Activated CD8-positive, alpha-beta memory T cell treated with anti-CD3 and anti-CD28 coated beads, Interleukin-2, amount 10 ng/mL, durations not matched to agents 7 days and 5 days (primary cell): ENCODE measurements around the gene WDR88. TPM values are rescaled to one million over a fixed set of nuclear protein-coding genes. Genes with fewer than 3 reads are reported as not detected.
"Not testable (repeated sequence)": the region's sequence is repeated elsewhere in the genome, so short reads cannot be mapped to it uniquely, and the experiment has no call there.

Source experiments
- ATAC-seq: fragments of 150-1000 bp; cut with Tn5 transposase; one replicate; pipeline ENCODE4 v1.10.0; 2021; ENCODE audit warnings: moderate library complexity
- CTCF ChIA-PET: fragments of 350-600 bp; sonication (Branson Sonifier 250); formaldehyde crosslinking; loops from one replicate; lab custom pipeline; 2021; ENCODE audit warnings: antibody characterized with exemption; lab: Charles Lee
- DNase-seq: peaks from one replicate; pipeline ENCODE4 v3.0.0-alpha.2; 2020
- H3K27ac Mint-ChIP-seq: one replicate; pipeline ENCODE4 v1.8.0; 2021; ENCODE audit warnings: mild to moderate bottlenecking, mixed read lengths
- H3K27me3 Mint-ChIP-seq: one replicate; pipeline ENCODE4 v1.8.0; 2021; ENCODE audit warnings: mixed read lengths
- H3K36me3 Mint-ChIP-seq: one replicate; pipeline ENCODE4 v1.8.0; 2021; ENCODE audit warnings: mild to moderate bottlenecking, mixed read lengths
- H3K4me1 Mint-ChIP-seq: one replicate; pipeline ENCODE4 v1.8.0; 2021; ENCODE audit warnings: mixed read lengths
- H3K4me3 Mint-ChIP-seq: one replicate; pipeline ENCODE4 v1.8.0; 2021; ENCODE audit warnings: mild to moderate bottlenecking, moderate library complexity, mixed read lengths
- H3K9me3 Mint-ChIP-seq: one replicate; pipeline ENCODE4 v1.8.0; 2022; ENCODE audit warnings: low read depth, mixed read lengths
- total RNA-seq, 2 experiments: library from RNA; stranded (reverse); gene quantifications; one replicate each; pipeline ENCODE4 v1.2.3, GENCODE V29; 2021

Gene WDR88
- total RNA-seq, 2 experiments from 2014 or later, result not detected

GRCh38 chr19:33177417-33177979, 45.6 kb downstream of the WDR88 start:
- DNase-seq (peak; percentile 81), ATAC-seq (no peak)
- no peaks in the 10 kb centered on the region for H3K9me3 Mint-ChIP-seq
- H3K4me1 Mint-ChIP-seq, result peaks cover 25% of the 10 kb centered on the region
- H3K27ac Mint-ChIP-seq, result peak overlapping the region; percentile 93
- peaks cover 4% of the 10 kb centered on the region for H3K36me3 Mint-ChIP-seq
- CTCF ChIA-PET, result interaction anchor here (0.8 to 5.3 kb wide), 17 partner anchors 8 to 597 kb away, joined by 3 to 112 read pairs (median 8); no protein-coding TSS in a partner anchor
- peaks cover 5% of the 10 kb centered on the region for H3K27me3 Mint-ChIP-seq
- H3K4me3 Mint-ChIP-seq, result peak overlapping the region; percentile 99

- CTCF ChIA-PET, result interaction anchor here (0.9 to 4.3 kb wide), 4 partner anchors 10 to 42 kb away, joined by 3 to 48 read pairs (median 6); no protein-coding TSS in a partner anchor
- H3K9me3 Mint-ChIP-seq, result no peaks in the 10 kb centered on the region
- no peak overlapping the region for H3K4me3 Mint-ChIP-seq
- peaks cover 3% of the 10 kb centered on the region for H3K4me1 Mint-ChIP-seq
- no peak overlapping the region for H3K27ac Mint-ChIP-seq
- ATAC-seq (no peak), DNase-seq (no peak)
- H3K27me3 Mint-ChIP-seq, result peaks cover 12% of the 10 kb centered on the region
- no peaks in the 10 kb centered on the region for H3K36me3 Mint-ChIP-seq
Measured at GRCh38 chr19:33186431-33187182, 54.7 kb downstream of the WDR88 start.

- Mint-ChIP-seq H3K27me3 (peaks cover 17% of the 10 kb centered on the region), H3K9me3 (no peaks in the 10 kb centered on the region), H3K36me3 (no peaks in the 10 kb centered on the region), H3K4me3 (no peak overlapping the region), H3K4me1 (peaks cover 3% of the 10 kb centered on the region), H3K27ac (no peak overlapping the region)
- ATAC-seq (no peak), DNase-seq (no peak)
- CTCF ChIA-PET, result interaction anchor here (0.9 kb wide), 1 partner anchor 16 kb away, joined by 3 read pairs; no protein-coding TSS in a partner anchor
Measured at GRCh38 chr19:33187183-33187540, 55.2 kb downstream of the WDR88 start.

GRCh38 chr19:33189453-33189852, 57.5 kb downstream of the WDR88 start:
- Mint-ChIP-seq H3K4me1 (peaks cover 3% of the 10 kb centered on the region), H3K27me3 (peaks cover 34% of the 10 kb centered on the region), H3K4me3 (no peak overlapping the region), H3K9me3 (no peaks in the 10 kb centered on the region), H3K27ac (no peak overlapping the region), H3K36me3 (no peaks in the 10 kb centered on the region)
- CTCF ChIA-PET, result no interaction called here
- ATAC-seq (no peak), DNase-seq (no peak)

- H3K27ac Mint-ChIP-seq, ATAC-seq, H3K4me1 Mint-ChIP-seq, H3K9me3 Mint-ChIP-seq, DNase-seq, CTCF ChIA-PET, H3K36me3 Mint-ChIP-seq, H3K4me3 Mint-ChIP-seq: not testable (repeated sequence)
- peaks cover 45% of the 10 kb centered on the region for H3K27me3 Mint-ChIP-seq
Measured at GRCh38 chr19:33191092-33191491, 59.2 kb downstream of the WDR88 start.

GRCh38 chr19:33191501-33191900, 59.6 kb downstream of the WDR88 start:
- Mint-ChIP-seq H3K27me3 (peaks cover 47% of the 10 kb centered on the region), H3K4me3 (no peak overlapping the region), H3K4me1 (peaks cover under 1% of the 10 kb centered on the region), H3K36me3 (no peaks in the 10 kb centered on the region), H3K9me3 (no peaks in the 10 kb centered on the region), H3K27ac (no peak overlapping the region)
- no peak for ATAC-seq
- CTCF ChIA-PET, result no interaction called here
- no peak for DNase-seq

- DNase-seq, result no peak
- no peaks in the 10 kb centered on the region for H3K4me1 Mint-ChIP-seq
- no peaks in the 10 kb centered on the region for H3K36me3 Mint-ChIP-seq
- ATAC-seq, result no peak
- H3K27ac Mint-ChIP-seq, result no peak overlapping the region
- no peaks in the 10 kb centered on the region for H3K9me3 Mint-ChIP-seq
- no peak overlapping the region for H3K4me3 Mint-ChIP-seq
- H3K27me3 Mint-ChIP-seq, result peaks cover 47% of the 10 kb centered on the region
- CTCF ChIA-PET, result interaction anchor here (0.6 to 1.0 kb wide), 2 partner anchors 8 to 1034 kb away, joined by 3 read pairs; no protein-coding TSS in a partner anchor
Measured at GRCh38 chr19:33192010-33192409, 60.1 kb downstream of the WDR88 start.

GRCh38 chr19:33193269-33193864, 61.5 kb downstream of the WDR88 start:
- H3K4me3 Mint-ChIP-seq, result no peak overlapping the region
- CTCF ChIA-PET, result no interaction called here

GRCh38 chr19:33193865-33194362, 62.0 kb downstream of the WDR88 start, which contains the start of gene LRP3:
Gene LRP3, plus strand, starts transcription at chr19:33194330. Its CDS starts 456 bp downstream, at chr19:33194786.
- Mint-ChIP-seq H3K4me3 (no peak within 1 kb of the TSS), H3K9me3 (no peaks in the 10 kb centered on the region), H3K27ac (no peak within 1 kb of the TSS), H3K27me3 (peaks cover 47% of the 10 kb centered on the region), H3K4me1 (peaks cover 2% of the 10 kb centered on the region), H3K36me3 (no peaks in the 10 kb centered on the region)
- CTCF ChIA-PET, result interaction anchor here (2.3 kb wide), 1 partner anchor 10 kb away, joined by 6 read pairs; no protein-coding TSS in a partner anchor
- no peak for DNase-seq
- ATAC-seq, result no peak

More at GRCh38 chr19:33193269-33193864, 61.5 kb downstream of the WDR88 start:
- DNase-seq (no peak), ATAC-seq (no peak)
- Mint-ChIP-seq H3K36me3 (no peaks in the 10 kb centered on the region), H3K27me3 (peaks cover 47% of the 10 kb centered on the region), H3K9me3 (no peaks in the 10 kb centered on the region), H3K27ac (no peak overlapping the region), H3K4me1 (peaks cover 2% of the 10 kb centered on the region)

GRCh38 chr19:33194532-33194885, 62.6 kb downstream of the WDR88 start:
- no peak for ATAC-seq
- CTCF ChIA-PET, result interaction anchor here (2.3 kb wide), 1 partner anchor 10 kb away, joined by 6 read pairs; no protein-coding TSS in a partner anchor
- H3K27me3 Mint-ChIP-seq, result peaks cover 46% of the 10 kb centered on the region

GRCh38 chr19:33194886-33195644, 63.2 kb downstream of the WDR88 start:
- DNase-seq (no peak), ATAC-seq (no peak)
- no peak overlapping the region for H3K4me3 Mint-ChIP-seq
- no peaks in the 10 kb centered on the region for H3K36me3 Mint-ChIP-seq
- H3K9me3 Mint-ChIP-seq, result no peaks in the 10 kb centered on the region
- no peak overlapping the region for H3K27ac Mint-ChIP-seq
- peaks cover 2% of the 10 kb centered on the region for H3K4me1 Mint-ChIP-seq
- CTCF ChIA-PET, result interaction anchor here (2.3 kb wide), 1 partner anchor 11 kb away, joined by 6 read pairs; no protein-coding TSS in a partner anchor
- H3K27me3 Mint-ChIP-seq, result peaks cover 42% of the 10 kb centered on the region

More at GRCh38 chr19:33194532-33194885, 62.6 kb downstream of the WDR88 start:
- no peak for DNase-seq
- H3K4me1 Mint-ChIP-seq, result peaks cover 2% of the 10 kb centered on the region
- H3K36me3 Mint-ChIP-seq, result no peaks in the 10 kb centered on the region
- H3K4me3 Mint-ChIP-seq, result no peak overlapping the region
- no peaks in the 10 kb centered on the region for H3K9me3 Mint-ChIP-seq
- H3K27ac Mint-ChIP-seq, result no peak overlapping the region

GRCh38 chr19:33195645-33196347, 63.9 kb downstream of the WDR88 start:
- H3K27me3 Mint-ChIP-seq, result peaks cover 37% of the 10 kb centered on the region
- no peak for ATAC-seq
- DNase-seq, result no peak
- H3K27ac Mint-ChIP-seq, result no peak overlapping the region
- H3K4me3 Mint-ChIP-seq, result no peak overlapping the region
- H3K36me3 Mint-ChIP-seq, result no peaks in the 10 kb centered on the region
- H3K4me1 Mint-ChIP-seq, result peaks cover 2% of the 10 kb centered on the region
- no peaks in the 10 kb centered on the region for H3K9me3 Mint-ChIP-seq
- CTCF ChIA-PET, result interaction anchor here (2.3 kb wide), 1 partner anchor 12 kb away, joined by 6 read pairs; no protein-coding TSS in a partner anchor
